ENCODE data around the gene AJM1.

GRCh38 chr9:136802321-136802720, 40.0 kb upstream of the AJM1 start:
- TF ChIP-seq CTCF (IDR thresholded peaks at IDR 0.05) (no peak), POLR2A (IDR thresholded peaks at IDR 0.05) (no peak)
